ENCODE measurements around the gene CDKL5.

CDKL5 gene

DNA sequence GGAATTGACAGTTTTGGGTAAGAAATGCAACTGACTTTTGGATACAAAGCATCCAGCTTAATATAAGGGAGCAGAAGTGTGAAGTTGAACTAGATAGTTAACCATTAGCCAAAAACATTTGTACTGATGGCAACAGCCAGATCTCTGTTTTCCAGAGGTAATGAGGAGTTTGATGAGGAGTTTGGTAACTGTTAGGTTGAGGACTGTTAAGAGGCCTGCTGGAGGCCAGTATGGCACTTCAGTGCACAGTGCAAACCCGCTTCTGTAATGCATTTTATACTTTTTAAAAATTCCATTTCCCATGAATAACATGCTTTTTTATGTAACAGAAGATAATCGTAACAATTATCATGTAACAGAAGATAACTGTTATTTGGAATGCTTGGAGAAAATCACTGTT, 30.0 kb downstream of the CDKL5 start:
- no peak for DNase-seq (ENCODE audit: low read depth in 1 of 2, low spot score in 1 of 2)

DNA sequence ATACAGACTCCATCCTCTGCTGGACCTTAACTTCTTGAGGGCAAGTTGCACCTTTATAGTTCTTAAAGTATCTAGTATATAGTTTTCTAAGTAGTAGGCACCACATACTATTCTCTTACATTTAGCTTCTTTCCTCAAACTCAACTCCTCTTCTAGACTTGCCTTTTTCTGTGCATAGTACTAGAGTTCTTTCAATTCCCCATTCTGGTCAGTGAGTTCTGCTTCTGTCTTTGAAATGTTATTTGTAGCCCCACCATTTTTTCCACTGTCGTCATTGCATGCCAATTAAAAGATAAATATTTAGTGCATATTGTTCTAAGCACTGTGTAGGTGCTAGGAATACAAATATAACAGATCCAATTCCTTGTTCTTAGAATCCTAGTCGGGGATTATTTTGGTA, 31.6 kb downstream of the CDKL5 start:
- no peak for DNase-seq (ENCODE audit: low read depth in 1 of 2, low spot score in 1 of 2)

- DNase-seq (ENCODE audit: low read depth in 1 of 2, low spot score in 1 of 2), result no peak
These were observed 36.0 kb downstream of the CDKL5 start for GRCh38 chrX:18461431-18461830.

- no peak for DNase-seq (ENCODE audit: low read depth in 1 of 2, low spot score in 1 of 2)
These were observed 39.1 kb downstream of the CDKL5 start for GRCh38 chrX:18464499-18464898.

DNA sequence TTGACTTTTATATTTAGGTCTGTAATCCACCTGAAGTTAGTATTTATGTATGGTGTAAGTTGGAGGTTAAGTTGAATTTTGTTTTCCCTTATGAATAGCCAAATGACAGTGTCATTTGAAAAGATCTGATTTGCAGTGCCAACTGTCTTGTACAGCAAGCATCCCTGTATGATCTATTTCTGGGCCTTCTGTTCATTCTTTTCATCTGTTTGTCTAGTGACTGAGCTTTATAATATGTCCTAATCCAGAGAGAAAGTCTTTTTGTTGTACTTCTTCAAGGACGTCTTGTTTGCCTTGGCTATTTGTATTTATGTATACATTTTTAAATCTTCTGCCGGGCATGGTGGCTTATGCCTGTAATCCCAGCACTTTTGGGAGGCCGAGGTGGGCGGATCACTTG, 39.6 kb downstream of the CDKL5 start:
- DNase-seq (ENCODE audit: low read depth in 1 of 2, low spot score in 1 of 2), result no peak

GRCh38 chrX:18468599-18468998, 43.2 kb downstream of the CDKL5 start:
- DNase-seq (ENCODE audit: low read depth in 1 of 2, low spot score in 1 of 2), result no peak

- DNase-seq (ENCODE audit: low read depth in 1 of 2, low spot score in 1 of 2), result no peak
These were observed 45.9 kb downstream of the CDKL5 start for GRCh38 chrX:18471296-18471695.

DNA sequence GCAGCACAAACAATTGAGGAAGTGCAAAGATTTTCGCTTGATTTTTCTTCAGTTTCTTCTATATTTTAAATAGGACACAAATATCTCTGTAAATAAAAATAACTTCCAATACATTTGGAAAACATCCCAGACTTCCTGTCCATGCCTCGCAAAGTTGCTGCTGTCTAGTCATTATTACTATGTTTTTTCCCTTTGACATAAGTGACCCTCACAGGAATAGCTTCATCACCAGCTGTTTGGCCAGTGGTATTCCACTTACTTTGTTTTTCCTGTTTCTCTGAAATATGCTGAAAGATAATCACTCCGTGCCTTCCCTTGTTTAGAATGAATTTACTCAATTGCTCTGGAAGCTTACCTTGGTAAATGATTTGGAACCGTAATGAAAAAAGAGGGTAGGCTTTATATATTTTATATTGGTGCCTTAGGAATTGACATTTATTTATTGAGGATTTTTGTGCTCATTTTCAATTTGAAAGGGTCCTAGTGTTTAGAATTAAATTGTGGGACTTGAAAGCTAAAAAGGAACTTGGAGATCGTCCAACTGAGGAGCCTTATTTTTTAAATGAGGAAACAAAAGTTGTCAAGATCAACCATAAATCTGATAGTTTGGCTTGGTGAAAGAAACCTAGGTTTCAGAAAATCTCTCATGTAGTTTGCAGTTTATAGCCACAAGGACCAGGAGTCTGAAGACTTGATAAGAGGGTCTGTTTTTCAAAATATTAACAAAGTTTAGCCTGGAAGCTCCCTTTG, 65.6 kb downstream of the CDKL5 start:
- no peak for DNase-seq (ENCODE audit: low read depth in 1 of 2, low spot score in 1 of 2)

DNA sequence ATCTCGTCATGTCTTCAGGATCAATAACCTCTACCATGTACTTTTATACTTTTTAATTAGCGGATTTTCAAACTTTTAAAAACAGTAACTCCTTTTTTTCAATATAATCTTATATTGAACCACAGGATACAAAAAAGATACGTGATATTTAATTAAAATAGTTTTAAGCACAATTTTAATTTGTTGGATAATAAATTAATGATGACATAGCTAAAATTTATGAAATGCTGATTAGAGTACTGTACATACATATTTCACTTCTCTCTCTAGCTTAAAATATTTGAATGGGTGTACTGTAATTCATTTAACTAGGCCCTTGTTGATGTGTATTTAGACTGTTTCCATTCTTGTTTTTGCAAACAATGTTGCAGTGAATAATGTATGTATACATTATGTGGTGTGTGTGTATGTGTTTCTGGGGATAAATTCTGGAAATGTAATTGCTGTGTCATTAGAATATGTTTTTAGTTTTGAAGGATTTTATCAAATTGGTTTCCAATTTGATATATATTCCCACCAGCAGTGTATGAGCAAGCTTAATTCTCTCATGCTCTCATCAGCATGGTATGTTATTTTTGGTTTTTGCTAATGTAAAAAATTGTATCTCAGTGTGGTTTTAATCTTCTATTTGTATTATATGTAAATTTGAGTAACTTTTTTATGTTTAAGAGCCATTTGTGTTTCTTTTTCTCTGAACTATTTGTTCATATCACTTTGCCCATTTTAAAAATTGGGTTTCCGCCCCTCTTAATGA, 66.4 kb downstream of the CDKL5 start:
- DNase-seq (ENCODE audit: low read depth in 1 of 2, low spot score in 1 of 2), result no peak

DNA sequence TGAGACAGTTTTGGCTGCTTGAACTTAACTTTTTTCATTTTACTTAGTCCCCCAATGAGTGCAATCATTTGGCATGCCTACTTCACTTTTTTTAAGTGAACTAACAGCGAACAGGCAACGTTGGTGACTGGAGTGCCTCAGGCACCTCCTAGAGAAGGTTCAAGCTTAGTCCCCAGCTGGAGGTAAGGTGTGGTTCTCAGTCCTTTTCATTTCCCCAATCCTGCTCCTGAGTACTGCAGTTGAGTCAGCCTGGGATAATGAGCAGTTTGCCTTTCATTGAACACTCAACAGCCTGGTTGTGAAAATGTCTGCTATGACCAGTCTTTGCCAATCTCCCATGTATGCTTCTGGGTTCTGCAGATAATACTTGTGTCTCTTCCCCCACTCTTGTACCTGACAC, 109.5 kb downstream of the CDKL5 start:
- no peak for DNase-seq (ENCODE audit: low read depth in 1 of 2, low spot score in 1 of 2)

GRCh38 chrX:18537068-18537467, 111.7 kb downstream of the CDKL5 start:
- DNase-seq (ENCODE audit: low read depth in 1 of 2, low spot score in 1 of 2), result no peak

DNA sequence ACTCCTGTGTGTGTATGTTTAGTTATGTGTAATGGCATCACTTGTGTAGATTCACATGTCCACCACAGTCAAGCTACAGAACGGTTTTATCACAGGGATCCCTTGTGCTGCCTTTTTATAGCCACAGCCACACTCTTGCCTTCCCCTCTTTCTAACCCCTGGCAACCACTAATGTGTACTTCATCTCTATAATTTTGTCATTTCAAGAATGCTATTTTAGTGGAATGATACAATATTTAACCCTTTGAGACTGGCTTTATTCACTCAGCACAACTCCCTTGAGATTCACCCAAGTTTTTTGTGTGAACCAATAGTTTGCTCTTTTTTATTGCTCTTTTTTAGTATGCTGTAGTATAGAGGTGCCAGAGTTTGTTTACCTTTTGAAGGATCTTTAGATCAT, 112.1 kb downstream of the CDKL5 start:
- no peak for DNase-seq (ENCODE audit: low read depth in 1 of 2, low spot score in 1 of 2)

DNA sequence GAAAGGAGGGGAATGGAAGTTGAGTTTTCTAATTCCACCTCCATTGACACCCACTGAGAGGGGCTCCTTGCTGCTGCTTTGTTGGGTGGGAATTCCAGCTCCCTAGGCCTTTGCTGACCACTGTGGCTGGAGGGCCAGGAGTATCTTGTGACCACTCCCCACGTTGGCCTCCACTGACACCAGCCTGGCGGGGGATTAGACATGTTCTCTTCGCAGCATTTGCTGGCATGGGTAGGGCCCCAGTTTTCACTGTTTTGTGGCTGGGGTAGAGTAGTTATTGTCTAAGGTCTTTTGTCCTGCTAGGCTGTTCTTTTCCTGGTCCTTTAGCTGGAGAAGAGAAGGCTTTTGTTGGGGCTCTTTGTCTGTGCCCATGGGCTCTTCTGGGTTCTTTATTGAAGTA, 116.7 kb downstream of the CDKL5 start:
- DNase-seq (ENCODE audit: low read depth in 1 of 2, low spot score in 1 of 2), result no peak

DNA sequence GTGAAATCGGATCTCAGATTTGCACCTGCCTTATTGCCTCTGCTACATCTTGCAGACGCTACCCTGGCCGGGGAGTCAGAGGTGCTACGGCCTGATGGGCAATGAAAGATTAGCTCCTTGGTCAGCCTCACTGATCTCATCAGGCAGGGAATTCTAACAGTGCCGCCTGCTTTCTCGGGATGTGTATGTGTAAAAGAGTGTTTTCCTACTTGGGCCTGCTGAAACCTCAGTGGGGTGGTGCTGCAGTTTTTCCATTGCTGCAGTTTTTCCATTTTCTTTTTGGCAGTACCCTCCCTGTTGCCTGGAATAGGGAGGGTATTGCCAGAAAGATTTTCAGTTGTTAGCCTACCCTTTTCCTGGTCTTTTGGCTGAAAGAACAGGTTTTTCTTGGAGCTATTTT, 117.5 kb downstream of the CDKL5 start:
- DNase-seq (ENCODE audit: low read depth in 1 of 2, low spot score in 1 of 2), result no peak

DNA sequence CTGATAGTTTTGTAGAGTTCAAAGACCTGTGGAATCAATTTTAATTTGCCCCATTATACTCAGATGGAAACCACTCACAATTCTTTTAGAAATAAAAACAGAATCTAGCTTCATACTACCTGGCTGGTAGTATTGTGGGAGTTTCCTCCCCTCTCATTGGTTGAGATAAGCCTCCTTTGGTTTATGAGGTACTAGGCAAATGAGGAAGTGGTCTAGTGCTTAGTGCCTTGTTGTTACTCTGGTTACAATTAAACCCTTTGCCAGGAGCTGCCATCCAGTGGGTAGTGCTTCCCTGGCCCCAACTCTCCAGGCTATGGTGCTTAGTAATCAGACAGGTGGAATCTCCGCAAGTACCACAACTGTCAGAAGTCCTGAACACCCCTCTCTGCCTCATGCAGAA, 118.3 kb downstream of the CDKL5 start:
- no peak for DNase-seq (ENCODE audit: low read depth in 1 of 2, low spot score in 1 of 2)

GRCh38 chrX:18545771-18546170, 120.4 kb downstream of the CDKL5 start:
- no peak for DNase-seq (ENCODE audit: low read depth in 1 of 2, low spot score in 1 of 2)

DNA sequence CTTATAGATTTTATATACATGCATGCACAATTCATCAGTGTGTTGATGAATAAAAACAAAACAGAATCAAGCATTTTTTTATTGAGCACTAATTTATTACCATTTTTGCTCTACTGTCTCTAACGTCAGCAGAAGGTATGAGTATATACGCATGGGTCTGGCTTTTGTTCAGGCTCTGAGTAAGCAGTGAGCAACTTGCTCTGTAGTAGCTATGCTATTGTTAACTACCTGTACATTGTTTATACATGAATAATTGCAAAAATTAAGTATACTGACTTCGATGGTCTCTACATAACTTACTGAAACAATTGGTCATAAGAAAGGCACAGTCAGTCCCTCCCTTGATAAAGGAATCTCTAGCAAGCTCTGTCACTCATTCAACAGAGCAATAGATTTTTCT, 123.6 kb downstream of the CDKL5 start:
- DNase-seq (ENCODE audit: low read depth in 1 of 2, low spot score in 1 of 2), result no peak

GRCh38 chrX:18549643-18550042, 124.2 kb downstream of the CDKL5 start:
- no peak for DNase-seq (ENCODE audit: low read depth in 1 of 2, low spot score in 1 of 2)

DNA sequence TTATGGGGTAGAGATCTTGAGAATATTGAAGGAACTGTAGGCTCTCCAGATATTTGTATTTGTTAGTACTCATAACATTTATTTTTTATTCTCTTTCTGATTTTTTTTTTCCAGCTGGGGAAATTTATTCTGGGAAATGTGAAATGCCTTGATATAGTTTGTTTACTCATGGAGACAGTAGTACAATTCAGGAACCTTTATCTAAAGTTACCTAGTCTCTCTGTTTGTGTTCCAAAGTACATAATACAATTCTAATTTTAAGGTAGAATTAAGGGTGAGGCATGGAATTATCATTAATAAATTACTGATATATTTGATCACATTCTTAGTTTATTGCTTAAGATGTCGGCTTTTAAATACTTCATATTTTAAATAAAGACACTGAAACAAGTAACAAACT, 132.5 kb downstream of the CDKL5 start:
- DNase-seq (ENCODE audit: low read depth in 1 of 2, low spot score in 1 of 2), result no peak

- no peak for DNase-seq (ENCODE audit: low read depth in 1 of 2, low spot score in 1 of 2)
These were observed 133.4 kb downstream of the CDKL5 start for GRCh38 chrX:18558799-18559198.

- DNase-seq (ENCODE audit: low read depth in 1 of 2, low spot score in 1 of 2), result no peak
These were observed 135.6 kb downstream of the CDKL5 start for GRCh38 chrX:18561020-18561419.

DNA sequence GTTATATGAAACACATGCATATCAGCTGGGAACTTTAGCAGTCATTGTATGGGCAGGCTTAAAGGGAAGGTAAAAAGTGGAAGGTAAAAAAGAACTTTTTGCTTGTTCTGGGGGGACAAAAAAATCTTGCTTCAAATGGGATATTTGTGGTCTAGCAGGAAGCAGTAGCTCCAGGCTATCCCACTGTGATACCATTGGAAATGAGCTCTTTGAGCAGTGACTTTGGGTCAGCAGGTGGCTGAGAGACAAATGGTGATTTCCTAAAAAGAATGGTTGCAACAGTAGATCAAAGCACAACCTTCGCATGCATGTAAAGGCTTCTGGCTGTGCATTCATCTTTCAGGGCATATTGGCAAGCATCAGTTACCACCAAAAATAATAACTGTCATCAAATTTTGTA, 140.3 kb downstream of the CDKL5 start:
- DNase-seq (ENCODE audit: low read depth in 1 of 2, low spot score in 1 of 2), result no peak

- DNase-seq (ENCODE audit: low read depth in 1 of 2, low spot score in 1 of 2), result no peak
These were observed 141.3 kb downstream of the CDKL5 start for GRCh38 chrX:18566748-18567147.

Data from stimulated activated CD4-positive, alpha-beta T cell treated with anti-CD3 and anti-CD28 coated beads, Interleukin-15, amount 100 ng/mL, for 1 hour (primary cell).